GM21423 (cell line): ENCODE measurements around the gene THBS3.
"Not testable (repeated sequence)": the region's sequence is repeated elsewhere in the genome, so short reads cannot be mapped to it uniquely, and the experiment has no call there.

Experiments used
- ATAC-seq: cut with Tn5 transposase; IDR thresholded peaks from one replicate; pipeline ENCODE4 v1.9.1; 2021; ENCODE audit warnings: mild to moderate bottlenecking, moderate library complexity; ENCODE audit not compliant: unreplicated experiment

THBS3 gene

DNA sequence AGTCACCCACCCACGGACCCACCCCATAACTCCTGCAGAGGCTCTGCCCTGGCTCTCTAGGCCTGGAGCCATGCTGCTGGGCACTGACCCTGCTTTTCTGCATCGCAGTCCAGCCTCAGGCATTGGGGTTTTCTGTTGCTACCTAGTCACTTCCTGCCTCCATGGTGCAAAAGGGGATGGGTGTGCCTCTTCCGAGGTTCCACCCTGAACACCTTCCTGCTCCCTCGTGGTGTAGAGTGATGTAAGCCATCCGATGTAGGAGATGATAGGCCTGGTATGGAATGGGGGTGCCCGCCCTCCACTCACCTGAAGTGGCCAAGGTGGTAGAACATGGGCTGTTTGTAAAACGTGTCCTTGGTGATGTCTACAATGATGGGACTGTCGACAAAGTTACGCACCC is 27.7 kb upstream of the THBS3 start:
- not testable (repeated sequence) for ATAC-seq

DNA sequence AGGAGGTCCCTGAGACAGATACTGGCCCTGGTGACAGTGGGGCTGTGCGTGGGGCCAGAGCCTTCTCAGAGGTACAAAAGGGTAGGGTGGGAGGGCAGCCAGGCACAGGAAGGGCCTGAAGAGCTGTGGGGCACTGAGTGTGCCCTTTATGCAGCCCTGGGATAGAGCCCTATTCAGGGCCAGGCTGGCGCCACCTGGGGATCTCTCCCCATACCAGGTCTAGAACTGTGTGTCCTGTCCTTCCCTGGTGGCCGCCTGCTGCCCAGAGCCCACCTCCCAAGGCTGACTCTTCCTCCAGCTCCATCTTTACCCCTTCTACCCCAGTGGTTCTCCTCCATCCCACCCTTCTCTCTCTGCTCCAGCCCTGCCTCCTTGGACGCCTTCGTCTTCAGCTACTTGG is 25.8 kb upstream of the THBS3 start:
- ATAC-seq: not testable (repeated sequence)

- ATAC-seq: not testable (repeated sequence)
These were observed 24.6 kb upstream of the THBS3 start for GRCh38 chr1:155232001-155232978.

GRCh38 chr1:155231302-155231701 is 23.6 kb upstream of the THBS3 start:
- not testable (repeated sequence) for ATAC-seq

GRCh38 chr1:155228096-155228427 is 20.4 kb upstream of the THBS3 start:
- no peak for ATAC-seq

GRCh38 chr1:155227261-155228095 is 19.8 kb upstream of the THBS3 start:
- peak; percentile 92 for ATAC-seq

- ATAC-seq: no peak
These were observed 19.2 kb upstream of the THBS3 start for GRCh38 chr1:155226910-155227260.

DNA sequence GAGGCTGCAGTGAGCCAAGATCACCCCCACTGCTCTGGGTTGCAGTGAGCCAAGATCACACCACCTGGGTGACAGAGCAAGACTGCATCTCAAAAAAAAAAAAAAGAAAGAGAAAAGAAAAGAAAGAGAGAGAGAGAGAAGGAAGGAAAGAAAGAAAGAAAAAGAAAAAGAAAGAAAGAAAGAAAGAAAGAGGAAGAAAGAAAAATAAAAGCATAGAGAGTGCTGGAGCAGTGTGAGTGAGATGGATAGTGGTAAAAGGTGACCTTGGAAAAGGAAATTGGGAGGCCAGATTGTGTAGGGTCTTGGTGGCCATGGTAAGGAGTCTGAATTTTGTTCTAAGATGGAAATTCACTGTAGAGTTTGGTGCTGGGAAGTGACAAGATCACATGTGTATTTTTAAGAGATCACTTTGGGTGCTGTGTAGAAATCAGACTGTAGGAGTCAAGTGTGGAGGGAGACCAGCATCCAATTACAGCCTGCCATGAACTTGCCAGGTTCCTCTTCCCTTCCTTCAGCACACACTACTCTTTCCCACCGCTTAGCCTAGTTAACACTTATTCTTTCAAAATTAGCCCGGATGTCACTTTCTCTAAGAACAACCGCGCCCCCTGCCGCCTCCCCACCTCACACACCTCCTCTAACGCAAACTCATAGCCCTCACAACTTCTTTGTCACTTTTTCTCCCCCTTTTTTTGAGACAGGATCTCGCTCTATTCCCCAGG is 18.7 kb upstream of the THBS3 start:
- no peak for ATAC-seq

- not testable (repeated sequence) for ATAC-seq
These were observed 17.7 kb upstream of the THBS3 start for GRCh38 chr1:155225404-155225759.

DNA sequence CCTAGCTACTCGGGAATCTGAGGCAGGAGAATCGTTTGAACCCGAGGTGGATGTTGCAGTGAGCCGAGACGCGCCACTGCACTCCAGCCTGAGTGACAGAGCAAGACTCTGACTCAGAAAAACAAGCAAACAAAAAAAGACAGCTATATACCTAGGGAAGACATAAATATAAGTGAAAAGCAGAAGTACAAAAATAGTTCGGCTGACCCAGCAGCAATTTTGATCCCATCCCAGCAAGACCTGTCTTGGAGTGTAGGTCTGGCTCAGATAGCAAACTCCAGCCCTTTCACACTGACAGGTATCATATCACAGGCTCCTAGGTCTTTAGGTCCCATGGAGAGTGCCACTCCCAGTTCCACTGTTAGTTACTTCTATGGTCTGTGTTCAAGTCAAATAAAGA is 15.3 kb upstream of the THBS3 start:
- ATAC-seq: no peak

DNA sequence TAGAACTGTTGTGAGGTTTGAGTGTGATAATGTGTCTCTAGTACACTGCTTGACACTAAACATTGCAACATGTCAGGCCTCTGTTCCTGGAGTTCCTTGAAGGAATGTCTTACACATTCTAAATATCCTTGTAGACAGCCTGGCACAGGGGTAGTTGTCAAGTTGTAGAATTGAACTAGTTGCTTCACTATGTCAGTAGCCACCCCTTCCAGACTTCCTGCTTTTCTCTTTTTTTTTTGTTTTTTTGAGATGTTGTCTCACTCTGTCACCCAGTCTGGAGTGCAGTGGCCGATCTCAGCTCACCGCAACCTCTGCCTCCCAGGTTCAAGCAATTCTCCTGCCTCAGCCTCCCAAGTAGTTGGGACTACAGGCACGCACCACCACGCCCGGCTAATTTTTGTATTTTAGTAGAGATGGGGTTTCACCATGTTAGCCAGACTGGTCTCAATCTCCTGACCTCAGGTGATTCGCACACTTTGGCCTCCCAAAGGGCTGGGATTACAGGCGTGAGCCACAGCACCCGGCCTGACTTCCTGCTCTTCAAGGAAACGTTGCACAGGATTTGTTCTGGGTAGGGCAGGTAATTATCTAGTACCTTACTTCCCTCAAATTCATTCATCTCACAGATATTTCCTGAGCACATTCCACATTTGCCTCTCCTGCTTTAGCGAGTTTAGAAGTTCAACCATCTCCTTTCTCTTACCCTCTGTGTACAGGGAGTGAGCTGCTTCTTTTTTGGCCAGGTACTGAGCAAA is 12.7 kb upstream of the THBS3 start:
- not testable (repeated sequence) for ATAC-seq

- ATAC-seq: no peak
These were observed 11.9 kb upstream of the THBS3 start for GRCh38 chr1:155219592-155220031.

DNA sequence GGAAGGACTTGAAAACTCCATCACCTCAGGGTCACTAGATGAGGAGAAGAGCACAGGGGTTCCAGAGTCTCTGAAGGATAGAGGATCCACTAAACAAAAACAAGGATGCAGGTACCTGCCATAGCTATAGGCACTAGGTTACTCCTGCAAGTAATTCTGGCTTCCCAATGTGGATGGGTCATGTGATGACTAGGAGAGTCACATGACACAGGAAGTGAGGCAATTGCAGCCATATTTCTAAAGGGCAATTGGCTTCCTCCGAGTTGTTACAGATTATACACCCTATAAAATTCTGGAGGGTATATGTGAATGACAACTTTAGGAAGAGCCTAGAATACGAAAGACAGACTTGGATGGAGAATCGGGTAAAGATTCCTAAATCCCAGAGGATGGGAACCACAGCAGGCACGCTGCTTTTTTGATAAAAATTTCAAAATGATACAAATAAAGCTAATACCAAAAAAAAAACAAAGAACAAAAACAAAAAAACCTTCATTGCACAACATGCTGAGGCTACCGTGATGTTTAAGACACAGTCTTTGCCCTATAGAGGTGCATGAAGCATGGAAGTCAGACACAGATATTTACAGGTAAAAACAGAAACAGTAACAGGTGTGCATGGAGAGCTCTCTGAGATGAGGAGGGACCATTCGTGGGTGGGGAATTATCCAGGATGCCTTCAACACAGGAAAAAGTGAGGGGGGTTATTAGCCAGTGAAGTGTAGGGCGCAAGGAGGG is 11.3 kb upstream of the THBS3 start:
- no peak for ATAC-seq

DNA sequence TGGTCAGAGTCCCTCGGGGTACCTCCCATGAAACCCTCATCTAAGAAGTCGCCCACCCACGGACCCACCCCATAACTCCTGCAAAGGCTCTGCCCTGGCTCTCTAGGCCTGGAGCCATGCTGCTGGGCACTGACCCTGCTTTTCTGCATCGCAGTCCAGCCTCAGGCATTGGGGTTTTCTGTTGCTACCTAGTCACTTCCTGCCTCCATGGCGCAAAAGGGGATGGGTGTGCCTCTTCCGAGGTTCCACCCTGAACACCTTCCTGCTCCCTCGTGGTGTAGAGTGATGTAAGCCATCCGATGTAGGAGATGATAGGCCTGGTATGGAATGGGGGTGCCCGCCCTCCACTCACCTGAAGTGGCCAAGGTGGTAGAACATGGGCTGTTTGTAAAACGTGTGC is 7.0 kb upstream of the THBS3 start:
- not testable (repeated sequence) for ATAC-seq

DNA sequence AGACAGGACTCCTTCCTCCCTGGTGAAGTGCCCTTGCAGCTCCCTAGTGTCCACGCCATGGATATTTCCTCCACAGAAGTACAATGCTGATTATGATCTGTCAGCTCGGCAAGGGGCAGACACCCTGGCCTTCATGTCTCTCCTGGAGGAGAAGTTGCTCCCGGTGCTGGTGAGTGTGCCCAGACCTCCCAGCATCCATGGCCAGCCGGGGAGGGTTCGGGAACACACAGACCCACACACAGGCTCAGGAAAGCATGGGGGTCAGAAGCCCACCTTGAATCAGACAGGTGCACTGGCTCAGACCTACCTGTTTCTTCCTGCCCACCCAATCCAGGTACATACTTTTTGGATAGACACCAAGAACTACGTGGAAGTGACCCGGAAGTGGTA is 4.3 kb upstream of the THBS3 start:
- not testable (repeated sequence) for ATAC-seq

DNA sequence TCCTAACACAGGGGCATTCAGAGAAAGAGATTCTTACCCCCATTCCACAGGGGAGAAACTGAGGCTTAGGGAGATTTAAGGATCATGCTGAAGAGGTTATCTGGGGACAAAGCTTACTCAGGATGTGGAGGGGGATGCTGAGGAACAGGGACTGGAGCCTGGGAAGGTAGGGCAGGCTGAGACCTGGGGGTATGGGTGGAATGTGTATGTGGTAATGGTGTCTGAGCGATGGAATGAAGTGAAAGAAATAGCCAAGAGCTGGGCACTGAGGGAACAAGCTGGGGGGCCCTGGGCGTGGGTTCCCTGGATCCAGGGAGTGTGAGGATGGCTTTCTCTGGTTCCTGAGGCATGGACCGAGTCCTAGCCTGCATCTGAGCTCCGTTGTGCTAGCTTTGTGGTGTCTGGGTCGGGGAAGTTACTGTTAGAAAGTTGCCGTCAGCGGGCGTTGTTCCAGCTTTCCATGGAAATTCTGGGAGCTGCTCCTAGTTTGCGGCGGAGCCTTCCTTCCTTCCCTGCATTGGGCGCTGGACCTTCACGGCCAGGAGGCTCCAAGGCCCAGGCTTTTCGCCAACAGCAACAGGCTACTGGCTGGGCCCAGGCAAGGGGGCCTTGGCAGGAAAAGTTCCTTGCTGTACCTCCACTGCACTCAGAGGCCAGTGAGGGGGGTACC is 3.8 kb upstream of the THBS3 start:
- not testable (repeated sequence) for ATAC-seq

DNA sequence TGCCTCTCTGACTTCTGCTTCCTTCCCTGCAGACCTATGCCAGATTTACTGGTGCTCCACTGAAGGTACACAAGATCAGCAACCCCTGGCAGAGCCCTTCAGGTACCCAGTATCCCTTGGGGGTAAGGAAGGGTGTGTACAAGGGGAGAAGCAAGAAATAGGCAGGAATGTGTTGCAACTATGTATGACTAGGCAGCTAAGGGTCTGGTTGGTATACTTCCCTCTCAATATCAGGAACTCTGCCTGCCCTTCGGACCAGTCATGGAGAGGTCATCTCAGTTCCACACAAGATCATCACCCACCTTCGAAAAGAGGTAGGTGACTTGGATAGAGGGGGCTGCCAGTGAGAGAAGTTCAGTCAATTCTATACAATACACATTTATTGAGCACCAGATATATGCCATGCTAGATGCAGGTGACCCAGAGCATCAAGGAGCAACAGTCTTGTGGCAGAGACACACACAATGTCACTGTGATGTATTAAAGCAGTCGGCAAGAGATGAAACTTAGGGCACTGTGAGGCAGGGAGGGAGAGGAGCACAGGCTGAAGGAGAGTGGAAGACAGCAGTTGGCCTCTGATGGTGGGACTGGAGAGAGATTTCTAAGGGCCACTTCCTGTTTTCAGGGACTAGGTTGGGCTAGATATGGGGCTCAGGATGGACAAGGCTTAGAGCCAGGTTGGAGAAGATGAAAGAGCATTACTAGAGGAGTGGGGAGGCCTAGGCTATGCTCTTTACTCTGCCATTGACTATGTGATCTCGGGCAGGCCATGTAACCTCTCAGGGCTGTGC is 2.8 kb upstream of the THBS3 start:
- ATAC-seq: no peak

DNA sequence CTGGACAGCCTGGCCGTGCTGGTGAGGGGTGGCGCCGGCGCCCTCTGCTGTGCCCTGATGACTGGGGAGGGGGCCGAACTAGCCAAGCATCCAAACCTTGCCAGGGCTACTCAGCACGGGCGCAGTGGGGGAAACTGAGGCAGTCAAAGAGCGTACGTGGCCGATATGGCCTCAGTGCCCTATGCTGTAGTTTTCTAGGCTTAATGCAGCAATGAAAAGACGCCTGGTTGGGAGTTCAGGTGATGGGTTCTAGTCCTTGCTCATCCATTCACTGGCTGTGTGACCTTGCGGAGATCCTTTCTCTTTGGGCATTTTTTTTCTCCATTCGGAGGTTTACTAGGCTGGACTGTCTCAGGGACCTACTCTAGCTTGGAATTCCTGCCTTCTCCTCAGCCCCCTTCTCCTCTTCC is 1.6 kb upstream of the THBS3 start:
- ATAC-seq: no peak
